Astrocyte of the cerebellum (primary cell): Measurements from ENCODE around the gene POLN.

Experiments used
- DNase-seq: peaks from one replicate; pipeline ENCODE4 v3.0.0-alpha.2; 2011; ENCODE audit warnings: low read depth
- H3K4me3 ChIP-seq: 2 replicates; pipeline ENCODE4 v1.5.1; 2011; ENCODE audit warnings: mild to moderate bottlenecking, low read depth, low read length, moderate library complexity
- CTCF ChIP-seq: IDR thresholded peaks from 2 replicates; pipeline ENCODE4 v1.5.1; 2012; ENCODE audit warnings: low read length, low read depth, moderate library complexity, mild to moderate bottlenecking; ENCODE audit errors: missing control alignments
- in situ Hi-C: cut with HindIII; loops from 2 replicates; pipeline ENCODE4 v1.10.0; 2017; ENCODE audit warnings: low sequenced_read_pairs

Gene POLN

GRCh38 chr4:2083116-2083825 lies 158.7 kb downstream of the POLN start:
- no peak for DNase-seq
- in situ Hi-C loops = loop anchor here (5.0 kb wide), 1 partner anchor 84 kb away; no protein-coding TSS in a partner anchor
- H3K4me3 ChIP-seq = no peak overlapping the region
- no peak for TF ChIP-seq CTCF

GRCh38 chr4:2082627-2083026 lies 159.3 kb downstream of the POLN start:
- DNase-seq = no peak
- no peak for TF ChIP-seq CTCF
- H3K4me3 ChIP-seq = no peak overlapping the region
- in situ Hi-C loops = loop anchor here (5.0 kb wide), 1 partner anchor 85 kb away; no protein-coding TSS in a partner anchor

- no peak overlapping the region for H3K4me3 ChIP-seq
- no peak for TF ChIP-seq CTCF
- in situ Hi-C loops = loop anchor here (5.0 kb wide), 1 partner anchor 85 kb away; no protein-coding TSS in a partner anchor
- DNase-seq = no peak
Observed at GRCh38 chr4:2082118-2082517, 159.8 kb downstream of the POLN start.

- in situ Hi-C loops = loop anchor here (5.0 kb wide), 1 partner anchor 86 kb away; no protein-coding TSS in a partner anchor
- TF ChIP-seq CTCF = no peak
- no peak overlapping the region for H3K4me3 ChIP-seq
- DNase-seq = no peak
Observed at GRCh38 chr4:2081540-2081939, 160.4 kb downstream of the POLN start.

GRCh38 chr4:2080429-2081300 lies 161.3 kb downstream of the POLN start:
- no peak for TF ChIP-seq CTCF
- in situ Hi-C loops = loop anchor here (5.0 kb wide), 1 partner anchor 87 kb away; no protein-coding TSS in a partner anchor
- H3K4me3 ChIP-seq = no peak overlapping the region
- no peak for DNase-seq

GRCh38 chr4:2079926-2080325 lies 162.0 kb downstream of the POLN start:
- TF ChIP-seq CTCF = no peak
- in situ Hi-C loops = loop anchor here (5.0 kb wide), 1 partner anchor 87 kb away; no protein-coding TSS in a partner anchor
- no peak for DNase-seq
- H3K4me3 ChIP-seq = no peak overlapping the region
